Effector CD4-positive, alpha-beta T cell (primary cell): Measurements from ENCODE around the gene RGS3.
"Not testable (repeated sequence)": the region's sequence is repeated elsewhere in the genome, so short reads cannot be mapped to it uniquely, and the experiment has no call there.

Experiments used
- DNase-seq: peaks from one replicate; pipeline ENCODE4 v3.0.0-alpha.2; 2020

Gene RGS3

DNA sequence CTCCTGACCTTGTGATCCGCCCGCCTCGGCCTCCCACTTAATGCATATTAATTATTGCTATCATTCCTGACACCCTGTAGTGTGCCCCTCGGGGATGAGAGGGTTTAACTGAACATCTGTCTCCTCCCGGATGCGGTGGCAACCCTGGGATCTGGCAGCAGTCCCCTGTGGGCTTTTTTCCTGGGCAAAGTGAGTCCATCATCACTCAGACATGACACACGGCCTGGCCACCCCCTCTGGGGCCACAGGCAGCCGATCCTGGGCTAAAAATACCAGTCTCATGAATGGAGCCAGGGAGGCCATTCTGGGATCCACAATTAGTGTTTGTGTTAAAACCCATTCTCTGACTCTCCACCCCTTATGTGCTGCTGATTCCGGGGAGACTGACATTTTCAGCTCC is 161.2 kb downstream of the RGS3 start:
- DNase-seq, result no peak

DNA sequence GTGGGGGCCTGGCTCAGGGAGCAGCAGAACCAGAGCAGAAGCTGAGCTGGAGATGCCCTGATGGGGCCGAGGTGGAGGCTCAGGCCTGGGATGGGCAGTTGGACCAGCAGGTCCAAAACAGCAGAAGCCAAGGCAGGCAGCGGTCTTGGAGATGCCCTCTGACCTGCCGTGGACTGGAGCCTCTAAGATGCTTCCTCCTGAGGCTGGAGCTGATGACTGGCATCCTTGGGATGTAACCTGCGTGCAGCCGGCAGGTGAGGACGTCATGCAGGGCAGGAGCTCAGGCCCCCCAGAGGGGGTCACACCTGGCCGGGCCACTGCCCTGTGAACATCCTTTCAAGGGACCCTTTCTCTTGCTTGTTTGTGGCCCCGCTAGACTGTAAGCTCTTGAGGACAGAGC is 162.0 kb downstream of the RGS3 start:
- DNase-seq, result no peak

DNA sequence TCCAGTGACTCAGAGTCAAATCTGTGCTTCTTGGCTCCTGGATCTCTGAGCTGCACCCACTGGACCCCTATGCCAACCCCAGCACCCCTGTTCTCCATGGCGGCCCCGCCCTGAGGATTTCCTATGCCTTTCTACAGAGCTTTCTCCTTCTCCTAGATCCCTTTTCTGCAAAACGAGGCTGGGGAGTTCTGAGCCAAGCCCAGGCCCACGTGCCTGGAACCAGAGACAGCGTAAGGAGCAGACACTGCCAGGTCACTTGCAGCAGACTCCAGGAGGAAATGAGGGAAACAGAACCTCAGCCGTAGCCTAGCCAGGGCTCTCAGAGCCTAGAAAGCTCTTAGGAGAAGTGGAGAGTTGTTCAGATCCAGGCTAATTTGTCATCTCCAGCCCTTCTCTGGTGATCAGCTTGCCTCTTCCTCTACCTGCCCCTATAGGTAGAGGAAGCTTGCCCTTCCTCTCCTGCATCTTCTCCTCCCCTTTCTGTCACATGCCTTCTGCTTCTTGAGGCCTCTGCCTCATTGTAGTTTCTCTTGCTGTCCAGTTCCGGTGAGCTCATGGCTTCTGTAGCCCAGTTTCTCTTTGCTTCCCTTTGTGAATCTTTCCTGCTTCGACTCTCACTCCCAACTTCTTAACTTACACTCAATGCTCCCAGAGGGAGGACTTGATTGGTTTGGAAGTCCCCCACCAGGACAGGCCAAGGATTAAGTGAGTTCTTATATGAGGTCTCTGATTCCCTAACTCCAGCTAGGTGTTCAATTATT is 163.4 kb downstream of the RGS3 start:
- no peak for DNase-seq

DNA sequence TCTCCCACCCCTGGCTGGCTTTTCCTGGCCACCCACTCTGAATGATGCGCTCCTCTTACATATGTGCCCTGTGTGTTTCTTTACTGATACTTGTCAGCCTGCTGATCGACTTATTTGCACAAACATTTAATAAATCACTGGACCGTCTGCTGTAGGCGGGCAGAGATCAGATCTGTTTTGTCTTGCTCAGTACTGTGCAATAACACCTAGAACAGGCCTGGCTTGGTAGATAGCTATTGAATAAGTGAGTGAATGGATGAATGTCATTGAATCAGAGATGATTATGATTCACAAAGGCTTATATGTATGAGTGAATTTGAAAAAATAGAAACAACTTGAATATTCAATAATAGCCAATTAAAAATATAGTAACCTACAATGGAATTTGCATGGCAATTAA is 165.1 kb downstream of the RGS3 start:
- no peak for DNase-seq

DNA sequence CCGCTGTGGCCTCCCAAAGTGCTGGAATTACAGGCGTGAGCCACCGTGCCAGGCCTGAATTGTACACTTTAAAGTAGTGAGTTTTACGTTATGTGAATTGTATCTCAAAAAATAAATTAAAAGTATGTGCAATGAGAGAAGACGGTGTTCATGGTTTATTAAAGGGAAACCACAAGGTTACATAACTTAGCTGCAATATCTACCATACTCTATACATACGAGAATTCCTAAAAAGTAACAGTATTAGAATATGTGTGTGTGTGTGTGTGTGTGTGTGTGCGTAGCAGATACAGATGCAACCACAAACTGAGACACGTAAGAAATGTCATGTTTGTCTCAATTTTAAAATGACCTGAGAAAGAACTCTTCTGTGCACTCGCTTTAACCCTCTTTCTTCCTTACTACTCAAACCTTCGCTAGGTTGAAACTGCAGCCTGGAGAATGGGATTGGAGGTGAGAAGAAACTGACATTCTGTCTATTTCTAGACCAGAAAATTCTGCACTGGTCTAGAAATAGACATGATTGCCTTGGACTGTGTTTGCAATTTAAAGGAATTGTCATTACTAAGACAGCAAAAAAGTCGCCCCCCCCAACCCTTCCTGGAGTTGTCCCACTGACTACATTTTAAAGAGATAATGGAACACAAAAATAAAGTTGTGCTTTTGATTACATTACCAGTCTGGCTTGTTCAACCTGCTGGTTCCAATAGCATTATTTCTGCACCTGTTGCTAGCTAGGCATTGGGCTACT is 167.0 kb downstream of the RGS3 start:
- DNase-seq, result no peak

DNA sequence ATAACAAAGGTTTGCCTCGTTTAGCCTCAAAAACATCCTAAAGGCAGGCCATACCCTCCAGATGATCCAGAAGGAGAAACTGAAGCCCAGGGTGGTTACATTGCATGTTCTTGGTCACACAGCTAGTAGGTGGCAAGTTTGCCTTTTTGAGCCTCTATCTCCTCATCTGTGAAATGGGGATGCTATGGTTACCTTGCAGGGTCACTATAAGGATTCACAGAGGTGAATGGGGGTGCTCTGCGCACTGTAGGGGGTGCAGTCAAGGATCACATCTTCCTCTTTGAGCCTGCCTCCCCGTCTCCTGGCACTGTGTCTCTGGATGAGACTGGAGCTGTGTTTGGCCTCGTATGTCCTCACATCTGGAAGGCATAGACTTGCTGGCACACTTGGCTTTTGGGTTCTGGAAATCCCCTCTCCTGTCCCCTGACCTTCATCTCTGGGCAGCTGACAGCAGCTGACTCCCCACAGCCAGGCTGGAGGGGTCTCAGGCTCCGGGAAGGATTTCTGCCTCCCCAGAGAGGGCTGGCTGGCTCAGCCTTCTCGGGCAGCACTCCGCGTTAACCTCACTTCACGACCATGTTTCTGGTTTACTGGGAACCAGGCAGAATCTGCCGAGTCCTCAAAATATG is 167.7 kb downstream of the RGS3 start:
- DNase-seq, result no peak

DNA sequence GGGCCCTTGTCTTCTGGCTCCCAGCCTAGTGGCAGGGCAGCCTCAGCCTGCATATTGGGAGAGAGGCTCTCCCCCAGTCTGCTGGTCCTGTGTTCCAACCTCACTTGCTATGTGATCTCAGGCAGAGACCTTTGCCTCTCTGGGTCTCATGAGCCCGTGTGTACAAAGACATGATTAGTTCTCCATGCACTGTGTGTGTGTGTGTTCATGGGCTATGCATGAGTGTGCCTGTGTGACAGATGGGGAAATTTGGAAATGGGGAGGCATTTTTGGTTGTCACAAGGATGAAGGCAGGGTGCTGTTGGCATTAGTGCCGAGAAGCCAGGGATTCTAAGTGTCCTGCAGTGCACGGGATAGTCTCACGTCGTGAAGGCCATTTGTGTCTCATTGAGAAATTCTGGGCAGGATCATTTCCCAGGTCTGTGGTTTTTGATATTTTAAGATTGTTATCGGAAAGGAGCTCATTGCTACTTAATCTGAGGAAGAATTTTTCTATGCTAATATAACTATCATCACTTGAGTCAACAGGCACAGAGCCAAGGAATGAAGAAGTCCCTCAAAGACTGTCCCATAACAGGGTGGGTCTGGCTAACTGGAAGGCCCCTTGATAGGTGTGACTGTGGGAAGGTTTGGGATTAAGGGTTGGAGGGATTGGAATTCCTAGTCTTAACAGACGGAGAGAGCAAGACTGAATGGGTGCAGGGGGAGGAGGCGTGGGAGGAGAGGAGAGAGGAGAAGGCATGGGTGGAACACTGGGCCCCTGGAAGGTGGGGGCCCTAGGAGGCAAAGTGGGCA is 168.5 kb downstream of the RGS3 start:
- DNase-seq, result no peak

DNA sequence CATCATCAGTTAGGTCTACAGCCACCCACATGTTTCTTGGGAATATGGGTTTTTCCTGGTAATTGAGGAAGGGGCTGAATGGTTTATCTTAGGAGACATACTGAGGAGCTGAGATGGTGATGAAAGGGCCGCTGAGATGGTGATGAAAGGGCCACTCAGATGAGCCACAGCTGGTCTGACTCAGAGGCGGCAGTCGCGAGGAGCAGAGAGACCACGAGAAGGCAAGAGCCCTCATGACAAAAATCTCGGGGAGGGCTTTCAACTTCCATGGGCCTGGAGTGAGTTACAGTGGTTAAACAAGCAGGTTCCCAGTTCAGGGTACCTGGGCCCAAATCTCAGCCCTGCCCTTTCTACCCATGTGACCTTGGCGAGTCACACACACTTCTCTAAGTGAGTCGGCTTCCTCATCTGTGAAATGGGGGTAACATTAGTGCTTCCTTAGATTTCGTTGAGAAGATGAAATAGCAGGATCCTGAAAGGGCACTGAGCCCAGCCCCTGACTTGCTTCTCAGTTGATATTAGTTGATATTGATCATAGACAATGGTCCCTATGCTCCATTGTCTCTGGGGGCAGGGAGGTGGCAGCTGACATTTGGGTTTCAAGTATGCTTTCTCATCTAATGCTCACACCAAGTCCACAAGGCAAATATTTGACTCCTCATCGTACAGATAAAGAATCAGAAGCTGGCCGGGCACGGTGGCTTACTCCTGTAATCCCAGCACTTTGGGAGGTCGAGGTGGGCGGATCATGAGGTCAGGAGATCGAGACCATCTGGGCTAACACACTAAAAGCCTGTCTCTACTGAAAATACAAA is 169.5 kb downstream of the RGS3 start:
- no peak for DNase-seq

DNA sequence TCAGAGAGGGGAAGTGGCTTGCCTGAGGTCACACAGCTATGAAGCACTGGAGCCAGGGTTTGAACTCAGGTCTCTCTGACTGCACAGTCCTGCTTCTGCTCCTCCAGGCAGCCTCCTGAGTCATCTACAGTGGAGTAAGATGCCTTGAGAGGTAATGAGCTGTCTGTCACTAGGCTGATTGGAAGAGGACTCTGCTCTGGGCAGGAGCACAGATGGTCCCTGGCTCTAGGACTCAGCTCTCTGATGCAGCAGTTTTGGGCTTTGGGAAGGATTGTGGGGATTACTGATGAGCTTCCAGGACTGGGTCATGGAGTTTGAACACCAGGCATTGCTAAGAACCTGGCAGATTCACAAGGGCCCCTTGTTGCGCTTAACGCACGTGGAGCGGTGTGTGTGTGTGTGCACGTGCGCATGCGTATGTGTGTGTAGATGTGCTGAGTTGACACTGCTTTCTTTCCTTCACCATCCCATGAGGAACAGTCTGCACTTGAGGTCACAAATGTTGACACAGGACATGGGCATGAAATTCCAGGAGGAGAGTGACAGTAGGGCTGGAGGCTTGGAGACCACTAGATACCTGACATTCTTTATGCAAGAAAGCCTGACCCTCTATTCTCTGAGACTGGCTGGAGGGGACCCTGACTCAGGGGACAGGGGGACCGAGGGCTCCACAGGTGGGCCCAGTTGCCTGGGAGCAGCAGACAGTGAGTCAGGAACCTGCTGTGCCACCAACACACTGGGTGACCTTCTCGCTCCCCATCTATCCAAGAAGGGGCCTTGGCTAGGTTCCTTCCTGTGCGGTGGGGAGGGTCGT is 170.5 kb downstream of the RGS3 start:
- DNase-seq, result no peak

DNA sequence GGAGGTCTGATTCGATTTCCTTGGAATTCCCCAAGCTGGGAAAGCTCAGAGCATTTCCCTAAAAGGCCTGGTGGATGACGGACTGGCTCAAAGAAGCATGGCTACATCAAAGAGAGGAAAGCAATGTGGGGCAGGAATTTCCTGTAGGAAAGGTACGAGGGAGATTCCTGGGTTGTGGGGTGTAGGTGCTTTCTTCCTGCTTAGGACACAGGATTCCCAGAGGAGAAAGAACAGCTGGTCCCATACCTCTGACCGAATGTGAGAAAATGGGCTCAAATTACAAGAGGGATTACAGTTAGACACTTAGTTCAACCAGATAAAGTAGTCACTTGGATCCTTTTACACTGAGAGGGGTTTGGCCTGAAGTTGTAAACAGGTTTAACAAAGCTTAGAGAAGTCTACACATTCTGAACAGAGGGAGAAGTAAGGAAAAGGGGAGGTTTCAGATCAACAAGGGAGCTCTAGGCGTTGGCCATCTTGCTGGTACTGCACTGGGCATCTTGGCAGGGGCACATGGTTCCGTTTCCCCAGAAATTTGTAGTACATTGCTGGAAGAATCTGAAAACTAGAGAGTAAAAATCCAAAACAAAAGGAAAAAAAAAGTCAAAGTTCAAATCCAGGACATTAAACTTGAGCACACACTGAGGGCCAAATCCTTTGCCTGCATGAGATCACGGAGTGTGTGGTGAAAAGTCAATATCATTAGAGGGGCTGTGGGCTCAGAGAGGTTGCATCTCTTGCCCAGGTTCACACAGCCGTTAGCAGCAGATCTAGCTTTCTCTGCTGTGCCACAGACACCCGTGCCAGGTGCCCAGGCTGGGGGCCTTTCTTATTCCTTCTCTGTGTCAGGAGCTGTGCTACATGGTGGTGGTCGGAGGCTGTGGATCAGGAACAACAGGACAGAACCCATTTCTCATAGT is 171.3 kb downstream of the RGS3 start:
- no peak for DNase-seq

DNA sequence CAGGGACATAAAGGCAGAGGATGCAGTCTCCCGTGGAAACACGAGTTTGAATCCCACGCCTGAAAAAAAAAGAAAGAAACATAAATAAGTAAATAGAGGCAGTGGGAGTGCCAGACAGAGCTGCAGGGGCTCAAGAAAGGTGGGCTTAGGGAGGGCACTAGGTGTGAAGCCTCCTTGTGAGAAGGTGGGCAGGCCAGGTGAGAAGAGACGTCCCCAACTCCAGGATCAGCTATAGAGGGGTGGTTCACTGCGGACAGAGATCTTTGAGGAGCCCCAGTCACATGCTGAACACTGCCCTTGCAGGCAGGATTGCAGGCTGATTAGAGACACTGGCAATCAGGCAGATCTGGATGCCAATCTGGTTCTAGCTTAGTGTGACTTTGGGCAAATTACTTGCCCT is 172.1 kb downstream of the RGS3 start:
- DNase-seq, result no peak

DNA sequence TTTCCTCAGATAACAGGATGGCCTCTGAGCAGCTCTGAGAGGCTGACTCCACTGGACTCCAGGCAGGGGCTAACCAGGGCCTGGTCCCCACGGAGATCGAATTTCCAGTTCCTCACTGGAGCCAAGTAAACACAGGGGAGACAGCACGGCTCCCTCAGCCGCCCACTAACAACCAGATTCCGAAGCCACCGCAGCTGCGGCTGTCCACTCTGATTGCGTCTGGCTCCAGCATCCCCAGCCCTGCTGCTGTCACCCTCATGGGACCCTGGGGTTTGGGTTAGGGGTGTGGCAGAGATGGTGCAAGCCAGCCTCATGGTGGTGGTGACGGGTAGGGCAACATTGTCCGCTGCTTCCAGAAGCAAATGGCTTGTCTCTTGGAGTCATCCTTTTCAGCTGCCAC is 172.6 kb downstream of the RGS3 start:
- DNase-seq, result no peak

DNA sequence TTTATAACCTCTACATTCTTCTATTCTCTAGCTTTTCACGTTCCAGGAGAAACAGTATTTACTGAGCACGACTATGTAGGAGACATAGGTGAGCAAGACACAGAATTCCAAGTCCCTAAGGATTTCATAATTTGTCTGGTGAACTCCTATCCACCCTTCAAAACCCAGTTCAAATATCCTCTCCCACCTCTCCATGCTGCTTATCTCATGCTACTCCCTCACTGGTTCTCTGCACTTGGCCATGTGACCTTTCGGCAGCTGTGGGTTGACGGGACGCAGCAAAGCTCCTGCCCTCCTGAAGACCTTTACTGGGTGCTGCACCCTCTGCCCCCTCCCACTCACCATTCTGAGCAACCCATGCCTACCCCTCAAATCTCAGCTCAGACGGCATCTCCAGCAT is 173.2 kb downstream of the RGS3 start:
- DNase-seq, result no peak

DNA sequence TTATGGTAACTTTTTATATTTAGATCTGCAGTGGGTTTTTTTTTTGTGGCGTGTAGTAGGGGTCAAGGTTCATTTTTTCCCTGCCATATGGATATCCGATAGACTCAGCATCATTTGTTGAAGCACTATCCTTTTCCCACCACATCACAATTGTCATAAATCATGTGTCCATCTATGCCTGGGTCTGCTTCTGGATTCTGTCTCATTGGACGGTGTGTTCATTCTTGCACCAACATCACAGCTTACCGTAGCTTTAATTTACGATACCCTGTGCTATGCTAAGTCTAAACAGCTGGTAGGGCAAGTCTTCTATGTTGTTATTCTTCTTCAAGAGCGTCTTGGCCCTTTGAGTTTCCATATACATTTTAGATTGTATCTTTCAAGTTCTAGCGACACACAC is 175.0 kb downstream of the RGS3 start:
- DNase-seq, result no peak

DNA sequence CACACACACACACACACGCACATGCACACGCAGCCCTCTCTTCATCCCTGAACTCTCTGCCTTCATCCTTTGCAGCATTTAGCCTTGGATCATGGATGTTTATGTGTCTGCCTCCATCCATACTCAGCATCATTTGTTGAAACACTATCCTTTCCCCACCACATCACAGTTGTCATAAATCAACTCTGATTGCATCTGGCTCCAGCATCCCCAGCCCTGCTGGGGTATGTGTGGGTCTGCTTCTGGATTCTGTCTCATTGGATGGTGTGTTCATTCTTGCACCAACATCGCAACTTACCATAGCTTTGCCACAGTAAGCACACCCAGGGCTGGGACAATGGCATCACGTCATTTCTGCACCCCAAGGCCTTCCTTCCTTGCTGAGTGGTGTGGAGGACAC is 175.4 kb downstream of the RGS3 start:
- DNase-seq, result no peak

DNA sequence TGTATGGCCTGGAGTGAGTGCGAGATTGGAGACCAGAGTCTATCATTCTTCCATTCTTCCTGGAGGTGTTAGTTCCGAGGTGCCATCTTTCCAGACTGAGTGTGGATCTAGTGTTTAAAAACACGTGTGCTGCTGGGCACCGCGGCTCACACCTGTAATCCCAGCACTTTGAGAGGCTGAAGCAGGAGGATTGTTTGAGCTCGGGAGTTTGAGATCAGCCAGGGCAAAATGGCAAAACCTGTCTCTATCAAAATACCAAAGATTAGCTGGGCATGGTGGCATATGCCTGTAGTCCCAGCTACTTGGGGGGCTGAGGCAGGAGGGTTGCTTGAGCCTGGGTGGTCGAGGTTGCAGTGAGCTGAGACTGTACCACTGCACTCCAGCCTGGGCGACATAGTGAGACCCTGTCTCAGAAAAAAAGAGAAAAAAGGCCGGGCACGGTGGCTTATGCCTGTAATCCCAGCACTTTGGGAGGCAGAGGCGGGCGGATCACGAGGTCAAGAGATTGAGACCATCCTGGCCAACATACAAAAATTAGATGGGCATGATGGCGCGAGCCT is 176.0 kb downstream of the RGS3 start:
- DNase-seq, result not testable (repeated sequence)

DNA sequence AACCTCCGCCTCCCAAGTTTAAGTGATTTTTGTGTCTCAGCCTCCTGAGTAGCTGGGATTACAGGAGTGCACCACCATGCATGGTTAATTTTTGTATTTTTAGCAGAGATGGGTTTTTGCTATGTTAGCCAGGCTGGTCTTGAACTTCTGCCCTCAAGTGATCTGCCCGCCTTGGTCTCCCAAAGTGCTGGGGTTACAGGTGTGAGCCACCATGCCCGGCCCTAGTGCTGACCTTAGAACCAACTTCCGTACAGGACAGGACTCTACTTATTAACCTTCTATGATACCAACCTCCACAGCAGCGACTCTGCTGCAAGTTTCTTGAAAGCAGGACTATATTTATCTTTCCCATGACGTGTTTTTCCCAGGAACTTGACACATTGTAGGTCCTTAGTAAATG is 176.9 kb downstream of the RGS3 start:
- DNase-seq, result no peak

DNA sequence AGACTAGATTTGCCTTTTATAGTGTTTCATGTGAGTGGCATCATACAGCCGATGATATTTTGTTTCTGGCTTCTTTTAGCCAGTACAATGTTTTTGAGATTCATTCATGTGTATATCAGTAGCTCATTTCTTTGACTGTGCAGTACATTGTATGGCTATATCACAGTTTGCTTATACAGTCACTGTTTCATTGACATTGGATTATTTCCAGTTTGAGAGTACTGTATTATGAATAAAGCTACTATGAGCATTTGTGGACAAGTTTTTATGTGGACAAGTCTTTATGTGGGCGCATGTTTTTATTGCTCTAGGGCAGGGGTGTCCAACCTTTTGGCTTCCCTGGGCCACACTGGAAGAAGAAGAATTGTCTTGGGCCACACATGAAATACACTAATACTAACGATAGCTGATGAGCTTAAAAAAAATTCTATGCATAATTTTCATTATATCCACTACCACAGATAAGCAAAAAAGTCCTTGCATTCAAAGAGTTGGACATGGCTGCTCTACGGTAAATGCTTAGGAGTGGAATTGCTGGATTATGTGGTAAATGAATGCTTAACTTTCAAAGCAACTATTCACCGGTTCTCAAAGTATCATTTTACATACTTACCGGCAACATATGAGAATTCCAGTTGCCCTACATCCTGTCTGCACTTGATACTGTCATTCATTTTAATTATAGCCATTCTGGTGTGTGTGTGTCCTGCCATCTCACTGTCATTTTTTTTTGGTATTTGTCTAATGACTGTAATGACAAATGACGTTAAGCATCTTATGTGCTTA is 177.8 kb downstream of the RGS3 start:
- DNase-seq, result no peak

DNA sequence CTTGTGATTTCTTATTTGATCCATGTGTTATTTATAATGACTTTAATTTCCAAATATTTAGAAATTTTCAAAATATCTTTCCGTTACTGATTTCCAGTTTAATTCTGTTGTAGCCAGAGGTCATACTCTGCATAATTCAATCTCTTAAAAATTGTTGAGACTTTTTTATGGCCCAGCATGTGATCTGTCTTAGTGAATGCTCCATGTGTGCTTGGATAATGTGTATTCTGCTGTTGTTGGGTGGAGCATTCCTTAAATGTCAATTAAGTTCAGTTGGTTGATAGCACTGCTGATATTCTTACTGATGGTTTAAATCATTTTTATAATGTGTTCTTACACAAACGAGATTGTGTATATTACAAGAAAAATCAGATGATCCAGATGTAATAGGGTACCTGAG is 180.8 kb downstream of the RGS3 start:
- DNase-seq, result no peak
